ENCODE results near the gene NIPAL3. TPM values are rescaled to one million over a fixed set of nuclear protein-coding genes. Genes with fewer than 3 reads are reported as not detected.

Gene NIPAL3
- total RNA-seq, 1 donor from 2014 or later: 29.3 TPM

- Mint-ChIP-seq H3K36me3 (ENCODE audit: low read depth) (peaks cover 1% of the 10 kb centered on the region), H3K27me3 (ENCODE audit: low read depth) (no peaks in the 10 kb centered on the region), H3K27ac (ENCODE audit: unreplicated experiment) (peak overlapping the region; percentile 85), H3K9me3 (ENCODE audit: low read depth) (no peaks in the 10 kb centered on the region), H3K4me1 (ENCODE audit: low read depth) (peaks cover 31% of the 10 kb centered on the region), H3K4me3 (ENCODE audit: unreplicated experiment) (no peak overlapping the region)
- no peak for DNase-seq (ENCODE audit: low spot score)
- peak; percentile 90 for TF ChIP-seq CTCF (IDR thresholded peaks at IDR 0.05)
Measured at GRCh38 chr1:24391882-24392603, 23.6 kb upstream of the NIPAL3 start.

GRCh38 chr1:24392604-24392946 is 23.0 kb upstream of the NIPAL3 start:
- H3K4me3 Mint-ChIP-seq (ENCODE audit: unreplicated experiment): no peak overlapping the region
- no peak overlapping the region for H3K27ac Mint-ChIP-seq (ENCODE audit: unreplicated experiment)
- peaks cover 4% of the 10 kb centered on the region for H3K36me3 Mint-ChIP-seq (ENCODE audit: low read depth)
- DNase-seq (ENCODE audit: low spot score): no peak
- no peaks in the 10 kb centered on the region for H3K9me3 Mint-ChIP-seq (ENCODE audit: low read depth)
- peaks cover 31% of the 10 kb centered on the region for H3K4me1 Mint-ChIP-seq (ENCODE audit: low read depth)
- H3K27me3 Mint-ChIP-seq (ENCODE audit: low read depth): no peaks in the 10 kb centered on the region
- TF ChIP-seq CTCF (IDR thresholded peaks at IDR 0.05): peak; percentile 64

- Mint-ChIP-seq H3K27ac (ENCODE audit: unreplicated experiment) (no peak overlapping the region), H3K9me3 (ENCODE audit: low read depth) (no peaks in the 10 kb centered on the region), H3K27me3 (ENCODE audit: low read depth) (no peaks in the 10 kb centered on the region), H3K36me3 (ENCODE audit: low read depth) (peaks cover 4% of the 10 kb centered on the region), H3K4me1 (ENCODE audit: low read depth) (peaks cover 31% of the 10 kb centered on the region), H3K4me3 (ENCODE audit: unreplicated experiment) (no peak overlapping the region)
- TF ChIP-seq CTCF (IDR thresholded peaks at IDR 0.05): no peak
- no peak for DNase-seq (ENCODE audit: low spot score)
Measured at GRCh38 chr1:24392982-24393650, 22.5 kb upstream of the NIPAL3 start.

GRCh38 chr1:24393892-24394291 is 21.7 kb upstream of the NIPAL3 start:
- TF ChIP-seq CTCF (IDR thresholded peaks at IDR 0.05): no peak
- no peaks in the 10 kb centered on the region for H3K9me3 Mint-ChIP-seq (ENCODE audit: low read depth)
- no peaks in the 10 kb centered on the region for H3K27me3 Mint-ChIP-seq (ENCODE audit: low read depth)
- no peak for DNase-seq (ENCODE audit: low spot score)
- peak overlapping the region; percentile 50 for H3K27ac Mint-ChIP-seq (ENCODE audit: unreplicated experiment)
- H3K4me3 Mint-ChIP-seq (ENCODE audit: unreplicated experiment): no peak overlapping the region
- H3K4me1 Mint-ChIP-seq (ENCODE audit: low read depth): peaks cover 31% of the 10 kb centered on the region
- peaks cover 4% of the 10 kb centered on the region for H3K36me3 Mint-ChIP-seq (ENCODE audit: low read depth)

GRCh38 chr1:24400065-24400464 is 15.5 kb upstream of the NIPAL3 start:
- Mint-ChIP-seq H3K4me3 (ENCODE audit: unreplicated experiment) (no peak overlapping the region), H3K27me3 (ENCODE audit: low read depth) (no peaks in the 10 kb centered on the region), H3K27ac (ENCODE audit: unreplicated experiment) (no peak overlapping the region), H3K36me3 (ENCODE audit: low read depth) (peaks cover 7% of the 10 kb centered on the region), H3K4me1 (ENCODE audit: low read depth) (no peaks in the 10 kb centered on the region), H3K9me3 (ENCODE audit: low read depth) (no peaks in the 10 kb centered on the region)
- no peak for TF ChIP-seq CTCF (IDR thresholded peaks at IDR 0.05)
- DNase-seq (ENCODE audit: low spot score): no peak

Measured in chondrocyte (in vitro differentiated cells).